T-cell (primary cell): Measurements from ENCODE around the gene SPOP. TPM values are rescaled to one million over a fixed set of nuclear protein-coding genes. Genes with fewer than 3 reads are reported as not detected.
"Not testable (repeated sequence)": the region's sequence is repeated elsewhere in the genome, so short reads cannot be mapped to it uniquely, and the experiment has no call there.

Source experiments
- ATAC-seq, 4 experiments: fragments of 200-7000 bp in 3 of 4; fragments of 150-1000 bp in 1 of 4; cut with Tn5 transposase; replicated peaks in 1 of 4; 1 replicate in 3 of 4; 2 replicates in 1 of 4; pipeline ENCODE4 v1.10.0; 2021; ENCODE audit warnings: moderate library complexity in 3 of 4, mild to moderate bottlenecking in 2 of 4, moderate number of reproducible peaks in 1 of 4
- CTCF ChIA-PET, 2 donors: fragments of 300-600 bp; sonication (Branson Sonifier 250); formaldehyde crosslinking; loops; one replicate each; lab custom pipeline; 2022; ENCODE audit warnings: antibody characterized with exemption in 2 of 2; lab: Charles Lee
- POLR2A ChIA-PET, 2 donors: fragments of 300-600 bp; sonication (Branson Sonifier 250); formaldehyde crosslinking; loops; one replicate each; lab custom pipeline; 2022; ENCODE audit warnings: antibody characterized with exemption in 2 of 2; lab: Charles Lee
- DNase-seq, 35 experiments: peaks; one replicate each; pipeline versions ENCODE4 v3.0.0 to v3.0.0-alpha.2; 2013 to 2023
- H3K27ac ChIP-seq: one replicate; pipeline ENCODE4 v1.5.1; 2013; ENCODE audit warnings: low read length
- H3K27me3 ChIP-seq, 2 experiments: replicated peaks in 1 of 2; 1 replicate in 1 of 2; 2 replicates in 1 of 2; pipeline versions ENCODE4 v1.6.1 to v1.7.0; 2013; ENCODE audit warnings: low read length in 1 of 2, mixed read lengths in 1 of 2; ENCODE audit not compliant: control insufficient read depth in 2 of 2, insufficient read depth in 2 of 2; ENCODE audit errors: extremely low read depth in 1 of 2
- H3K36me3 ChIP-seq, 2 donors: 1 replicate in 1 of 2; 2 replicates in 1 of 2; pipeline versions ENCODE4 v1.6.1 to v1.7.0; 2013; ENCODE audit warnings: low read length in 1 of 2; ENCODE audit not compliant: control insufficient read depth in 2 of 2, insufficient read depth in 1 of 2; ENCODE audit errors: extremely low read depth in 1 of 2
- H3K4me1 ChIP-seq, 2 experiments: 1 replicate in 1 of 2; 2 replicates in 1 of 2; pipeline versions ENCODE4 v1.6.1 to v1.7.0; 2013; ENCODE audit warnings: low read length in 2 of 2, mixed read lengths in 1 of 2; ENCODE audit not compliant: insufficient read depth in 2 of 2, control insufficient read depth in 1 of 2; ENCODE audit errors: extremely low read depth in 1 of 2
- H3K4me3 ChIP-seq, 2 donors: 1 replicate in 1 of 2; 2 replicates in 1 of 2; pipeline versions ENCODE4 v1.5.1 to v1.7.0; 2013; ENCODE audit warnings: mild to moderate bottlenecking in 2 of 2, low read length in 1 of 2, moderate library complexity in 1 of 2; ENCODE audit not compliant: control insufficient read depth in 1 of 2; ENCODE audit errors: extremely low read depth in 1 of 2
- H3K9me3 ChIP-seq: 2 replicates; pipeline ENCODE4 v1.7.0; 2013
- H3K27ac Mint-ChIP-seq, 2 donors: one replicate each; pipeline ENCODE4 v1.8.0; 2020 to 2021; ENCODE audit warnings: mild to moderate bottlenecking in 2 of 2, mixed read lengths in 2 of 2
- H3K27me3 Mint-ChIP-seq, 2 donors: one replicate each; pipeline ENCODE4 v1.8.0; 2021 to 2022; ENCODE audit warnings: mixed read lengths in 2 of 2
- H3K36me3 Mint-ChIP-seq: one replicate; pipeline ENCODE4 v1.8.0; 2021; ENCODE audit warnings: mixed read lengths
- H3K4me1 Mint-ChIP-seq, 3 donors: one replicate each; pipeline ENCODE4 v1.8.0; 2020 to 2022; ENCODE audit warnings: mixed read lengths in 3 of 3, mild to moderate bottlenecking in 1 of 3
- H3K4me3 Mint-ChIP-seq, 3 donors: one replicate each; pipeline ENCODE4 v1.8.0; 2020 to 2022; ENCODE audit warnings: mild to moderate bottlenecking in 3 of 3, mixed read lengths in 3 of 3, moderate library complexity in 3 of 3
- H3K9me3 Mint-ChIP-seq, 3 donors: one replicate each; pipeline ENCODE4 v1.8.0; 2020 to 2022; ENCODE audit warnings: mixed read lengths in 3 of 3
- WGBS: methylation state at CpG from one replicate; pipeline ENCODE4 v1.1.5; 2013; ENCODE audit warnings: missing lambda C conversion rate; ENCODE audit not compliant: insufficient coverage; 5-methylcytosine and 5-hydroxymethylcytosine counted together
- total RNA-seq, 35 experiments: library from RNA in 6 of 35; stranded (reverse) in 6 of 35; fragments of 120-200 nt in 1 of 35; gene quantifications; one replicate each; pipeline versions ENCODE4 v1.2.1 to v1.2.4 and lab custom pipeline; 2013 to 2026

SPOP gene
- total RNA-seq, 5 donors from 2014 or later (not counting 1 experiment from before 2014, with no cell fraction given), result 67.1 to 80.4 (median 71.5) TPM

DNA sequence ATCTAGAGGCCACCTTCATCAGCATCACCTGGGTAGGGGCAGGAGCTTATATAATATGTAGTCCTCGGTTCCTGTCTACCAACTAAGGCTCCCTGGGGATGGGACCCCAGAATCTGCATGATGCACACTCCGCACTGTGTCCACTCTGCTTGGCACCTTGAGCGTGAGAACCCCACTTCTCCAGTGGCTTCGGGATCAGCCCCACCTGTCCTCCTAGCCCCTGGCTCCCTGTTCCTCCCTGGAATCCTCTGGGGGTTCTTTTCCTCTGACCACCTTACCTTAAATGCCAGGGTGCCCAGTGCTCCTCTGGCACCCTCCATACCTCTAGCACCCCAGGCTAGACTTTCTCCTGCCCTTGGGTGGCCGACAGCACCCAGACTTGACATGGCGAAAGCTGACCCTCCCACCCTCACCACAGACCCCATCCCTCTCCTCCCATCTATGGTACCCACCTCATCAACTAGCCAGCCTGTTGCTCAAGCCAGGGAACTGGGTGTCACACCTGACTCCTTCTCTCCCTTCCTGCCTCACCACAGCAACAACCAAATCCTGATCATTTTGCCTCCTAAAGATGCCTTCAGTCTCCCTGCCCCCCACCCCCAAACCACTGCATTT is 105.0 kb downstream of the SPOP start:
- Mint-ChIP-seq H3K4me3 (no peak overlapping the region), H3K36me3 (no peaks in the 10 kb centered on the region), H3K4me1 (peaks cover 18 to 24% (median 20%) of the 10 kb centered on the region in 3 donors), H3K9me3 (no peaks in the 10 kb centered on the region), H3K27me3 (peaks cover 28 to 52% of the 10 kb centered on the region in 2 donors), H3K27ac (no peak overlapping the region)
- no peak for DNase-seq
- no peaks in the 10 kb centered on the region for H3K9me3 ChIP-seq
- POLR2A ChIA-PET, result no interaction called here
- peaks cover 2 to 72% of the 10 kb centered on the region in 2 experiments for H3K27me3 ChIP-seq
- WGBS, result 68% methylated on average over 5 of the region's 6 CpGs
- CTCF ChIA-PET, result interaction anchor here in 1 of 2 donors (0.8 kb wide), 1 partner anchor 16 kb away, joined by 3 read pairs; no protein-coding TSS in a partner anchor
- H3K36me3 ChIP-seq, result no peaks in the 10 kb centered on the region
- no peak for ATAC-seq
- peaks cover 4 to 42% of the 10 kb centered on the region in 2 experiments for H3K4me1 ChIP-seq
- no peak overlapping the region for H3K4me3 ChIP-seq
- no peak overlapping the region for H3K27ac ChIP-seq

GRCh38 chr17:49572226-49572625 is 105.7 kb downstream of the SPOP start:
- Mint-ChIP-seq H3K4me3 (no peak overlapping the region), H3K36me3 (no peaks in the 10 kb centered on the region), H3K27me3 (peaks cover 21 to 49% of the 10 kb centered on the region in 2 donors), H3K27ac (no peak overlapping the region), H3K4me1 (peaks cover 19 to 22% (median 21%) of the 10 kb centered on the region in 3 donors), H3K9me3 (no peaks in the 10 kb centered on the region)
- ChIA-PET POLR2A (no interaction called here), CTCF (interaction anchor here (0.8 to 1.8 kb wide), 3 partner anchors 15 to 426 kb away, joined by 3 to 6 read pairs (median 5); no protein-coding TSS in a partner anchor)
- H3K36me3 ChIP-seq, result no peaks in the 10 kb centered on the region
- H3K9me3 ChIP-seq, result no peaks in the 10 kb centered on the region
- DNase-seq, result no peak
- WGBS, result no CpG with 5 or more reads among the region's 3 CpGs
- ATAC-seq, result no peak
- peaks cover 0 to 73% of the 10 kb centered on the region in 2 experiments for H3K27me3 ChIP-seq
- H3K4me3 ChIP-seq, result no peak overlapping the region
- H3K4me1 ChIP-seq, result peaks cover 4 to 45% of the 10 kb centered on the region in 2 experiments
- no peak overlapping the region for H3K27ac ChIP-seq

DNA sequence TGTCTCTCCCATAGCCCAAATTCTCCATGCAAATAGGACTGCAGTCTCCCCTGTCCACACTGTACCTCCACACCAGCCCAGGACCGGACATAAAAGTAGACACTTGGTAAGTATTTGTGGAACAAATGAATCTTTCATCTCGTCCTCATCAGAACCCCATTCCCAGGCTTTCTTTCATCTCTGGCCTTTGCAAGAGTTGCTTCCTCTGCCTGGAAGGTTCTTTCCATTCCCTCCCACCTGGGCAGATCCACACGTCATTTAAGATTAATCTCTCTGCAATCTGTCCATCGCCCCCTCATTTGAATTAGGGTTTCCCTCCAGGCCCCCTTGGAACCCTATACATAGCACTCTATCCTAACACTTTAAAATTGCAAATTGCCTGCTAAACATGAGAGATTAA is 106.1 kb downstream of the SPOP start:
- no peak overlapping the region for H3K4me3 ChIP-seq
- H3K27ac ChIP-seq, result no peak overlapping the region
- H3K4me1 Mint-ChIP-seq, result peaks cover 16 to 22% (median 18%) of the 10 kb centered on the region in 3 donors
- 49% methylated on average over 3 of the region's 4 CpGs for WGBS
- peaks cover 0 to 72% of the 10 kb centered on the region in 2 experiments for H3K27me3 ChIP-seq
- peak overlapping the region in 1 of 3 donors; percentile 91 for H3K4me3 Mint-ChIP-seq
- H3K27me3 Mint-ChIP-seq, result peaks cover 16 to 47% of the 10 kb centered on the region in 2 donors
- H3K27ac Mint-ChIP-seq, result no peak overlapping the region
- no peaks in the 10 kb centered on the region for H3K36me3 ChIP-seq
- no peaks in the 10 kb centered on the region for H3K9me3 Mint-ChIP-seq
- no peaks in the 10 kb centered on the region for H3K9me3 ChIP-seq
- ChIA-PET CTCF (interaction anchor here in 1 of 2 donors (0.5 to 1.8 kb wide), 8 partner anchors 11 to 426 kb away, joined by 3 to 6 read pairs (median 4); partner anchors contain the start of gene SLC35B1), POLR2A (interaction anchor here in 1 of 2 donors (0.8 kb wide), 1 partner anchor 160 kb away, joined by 5 read pairs; no protein-coding TSS in a partner anchor)
- H3K36me3 Mint-ChIP-seq, result no peaks in the 10 kb centered on the region
- peaks cover 4 to 42% of the 10 kb centered on the region in 2 experiments for H3K4me1 ChIP-seq
- ATAC-seq, result no peak
- DNase-seq, result no peak

- H3K9me3 Mint-ChIP-seq, result no peaks in the 10 kb centered on the region
- peaks cover 16 to 48% of the 10 kb centered on the region in 2 donors for H3K27me3 Mint-ChIP-seq
- Histone ChIP-seq H3K4me3 (no peak overlapping the region), H3K27me3 (peaks cover 0 to 68% of the 10 kb centered on the region in 2 experiments), H3K27ac (no peak overlapping the region), H3K4me1 (peaks cover 4 to 37% of the 10 kb centered on the region in 2 experiments), H3K36me3 (no peaks in the 10 kb centered on the region), H3K9me3 (no peaks in the 10 kb centered on the region)
- no peaks in the 10 kb centered on the region for H3K36me3 Mint-ChIP-seq
- peaks cover 16 to 22% (median 17%) of the 10 kb centered on the region in 3 donors for H3K4me1 Mint-ChIP-seq
- WGBS, result 35% methylated on average over 5 of the region's 6 CpGs
- DNase-seq, result no peak
- CTCF ChIA-PET, result interaction anchor here in 1 of 2 donors (0.5 to 1.8 kb wide), 11 partner anchors 10 to 427 kb away, joined by 3 to 6 read pairs (median 4); partner anchors contain the start of gene SLC35B1
- no peak for ATAC-seq
- H3K27ac Mint-ChIP-seq, result no peak overlapping the region
- H3K4me3 Mint-ChIP-seq, result peak overlapping the region in 1 of 3 donors; percentile 91
- POLR2A ChIA-PET, result interaction anchor here in 1 of 2 donors (0.8 kb wide), 1 partner anchor 159 kb away, joined by 5 read pairs; no protein-coding TSS in a partner anchor
These were observed 106.6 kb downstream of the SPOP start for GRCh38 chr17:49571283-49571682.

DNA sequence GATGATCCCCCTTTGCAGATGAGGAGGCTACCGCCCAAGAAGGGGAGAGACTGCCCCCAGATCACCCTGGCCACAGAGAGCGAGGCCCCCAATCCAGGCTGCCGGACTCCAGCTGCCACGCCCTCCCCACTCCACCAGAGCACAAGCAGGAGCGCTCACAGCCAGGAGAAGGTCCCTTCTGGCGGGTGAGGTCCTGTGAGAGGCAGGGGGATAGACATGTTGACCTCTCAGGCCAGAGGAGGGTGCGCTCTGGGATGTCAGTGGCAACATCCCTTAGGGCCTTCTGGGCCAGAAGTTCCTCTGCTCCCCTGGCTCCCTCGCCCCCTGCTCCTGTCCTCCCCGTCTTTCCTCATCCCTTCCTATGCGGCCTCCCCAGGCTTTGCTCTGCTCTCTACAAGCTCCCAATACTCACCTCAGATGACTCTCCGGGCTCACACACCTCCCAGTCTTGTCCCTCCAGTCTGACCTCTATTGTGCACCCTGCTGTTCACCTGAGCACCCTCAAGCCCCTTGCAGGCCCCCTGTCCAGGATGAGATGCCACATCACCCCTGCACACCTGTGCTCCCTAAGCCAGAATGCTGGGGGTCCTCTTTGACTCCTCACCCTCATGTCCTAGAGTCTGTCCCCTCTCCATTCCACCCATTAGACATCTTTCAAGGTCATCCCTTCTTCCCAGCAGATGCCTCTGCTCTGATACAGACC is 107.2 kb downstream of the SPOP start:
- Histone ChIP-seq H3K9me3 (no peaks in the 10 kb centered on the region), H3K4me3 (peak overlapping the region in 1 of 2 donors; percentile 6), H3K27ac (no peak overlapping the region), H3K27me3 (peaks cover 0 to 70% of the 10 kb centered on the region in 2 experiments), H3K36me3 (no peaks in the 10 kb centered on the region), H3K4me1 (peaks cover 0 to 35% of the 10 kb centered on the region in 2 experiments)
- WGBS, result 75% methylated on average over 5 of the region's 11 CpGs
- no peaks in the 10 kb centered on the region for H3K9me3 Mint-ChIP-seq
- peaks cover 12 to 47% of the 10 kb centered on the region in 2 donors for H3K27me3 Mint-ChIP-seq
- POLR2A ChIA-PET, result interaction anchor here in 1 of 2 donors (0.8 kb wide), 1 partner anchor 159 kb away, joined by 5 read pairs; no protein-coding TSS in a partner anchor
- no peaks in the 10 kb centered on the region for H3K36me3 Mint-ChIP-seq
- H3K4me1 Mint-ChIP-seq, result peaks cover 13 to 22% (median 19%) of the 10 kb centered on the region in 3 donors
- H3K27ac Mint-ChIP-seq, result peak overlapping the region in 1 of 2 donors; percentile 36
- ATAC-seq (no peak), DNase-seq (no peak)
- CTCF ChIA-PET, result interaction anchor here (0.5 to 1.9 kb wide), 18 partner anchors 10 to 427 kb away, joined by 3 to 13 read pairs (median 4); partner anchors contain the start of genes KAT7 (in 1 of the 2) and SLC35B1 (in 1 of the 2)
- H3K4me3 Mint-ChIP-seq, result peak overlapping the region; percentile 87 to 91 (median 89)

DNA sequence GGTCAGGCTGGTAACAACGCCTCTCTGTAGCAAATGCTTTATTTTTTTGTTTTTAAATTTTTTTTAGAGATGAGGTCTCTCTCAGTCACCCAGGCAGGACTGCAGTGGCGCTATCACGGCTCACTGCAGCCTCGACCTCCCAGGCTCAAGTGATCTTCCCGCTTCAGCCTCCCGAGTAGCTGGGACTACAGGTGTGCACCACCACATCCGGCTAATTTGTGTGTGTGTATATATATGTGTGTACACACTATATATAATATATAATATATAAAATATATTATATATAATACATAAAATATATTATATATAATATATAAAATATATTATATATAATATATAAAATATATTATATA is 109.2 kb downstream of the SPOP start:
- Histone ChIP-seq H3K4me1 (peaks cover 0 to 29% of the 10 kb centered on the region in 2 experiments), H3K27me3 (peaks cover 0 to 51% of the 10 kb centered on the region in 2 experiments)
- H3K9me3 Mint-ChIP-seq, H3K27ac ChIP-seq, H3K36me3 ChIP-seq, H3K4me3 ChIP-seq, H3K27ac Mint-ChIP-seq, H3K36me3 Mint-ChIP-seq, H3K9me3 ChIP-seq, DNase-seq, ATAC-seq: not testable (repeated sequence)
- 43% methylated on average over 1 of the region's 7 CpGs for WGBS
- POLR2A ChIA-PET, result interaction anchor here in 1 of 2 donors (0.6 kb wide), 1 partner anchor 144 kb away, joined by 3 read pairs; no protein-coding TSS in a partner anchor
- CTCF ChIA-PET, result interaction anchor here in 1 of 2 donors (1.6 to 1.9 kb wide), 2 partner anchors 140 to 429 kb away, joined by 7 to 13 read pairs; partner anchors contain the start of gene SLC35B1
- Mint-ChIP-seq H3K4me1 (peaks cover 13 to 17% (median 16%) of the 10 kb centered on the region in 3 donors), H3K27me3 (peaks cover 10 to 32% of the 10 kb centered on the region in 2 donors), H3K4me3 (peak overlapping the region in 1 of 3 donors; percentile 67)
